HG02642 (cell line): Measurements from ENCODE around the gene TSHZ3.

Source experiments
- ATAC-seq: cut with Tn5 transposase; IDR thresholded peaks from one replicate; pipeline ENCODE4 v1.9.1; 2021; ENCODE audit warnings: mild to moderate bottlenecking; ENCODE audit not compliant: unreplicated experiment, poor library complexity

The TSHZ3 gene

GRCh38 chr19:31269425-31270127 is 79.7 kb downstream of the TSHZ3 start:
- no peak for ATAC-seq

- no peak for ATAC-seq
Measured at GRCh38 chr19:31268751-31269383, 80.4 kb downstream of the TSHZ3 start.

- ATAC-seq, result no peak
Measured at GRCh38 chr19:31266731-31267130, 82.5 kb downstream of the TSHZ3 start.

- no peak for ATAC-seq
Measured at GRCh38 chr19:31266196-31266595, 83.0 kb downstream of the TSHZ3 start.

GRCh38 chr19:31264041-31264778 is 85.0 kb downstream of the TSHZ3 start:
- ATAC-seq, result no peak

- ATAC-seq, result no peak
Measured at GRCh38 chr19:31263328-31263727, 85.9 kb downstream of the TSHZ3 start.

GRCh38 chr19:31262725-31263191 is 86.5 kb downstream of the TSHZ3 start:
- no peak for ATAC-seq

- ATAC-seq, result no peak
Measured at GRCh38 chr19:31261603-31262212, 87.5 kb downstream of the TSHZ3 start.

- no peak for ATAC-seq
Measured at GRCh38 chr19:31261019-31261602, 88.1 kb downstream of the TSHZ3 start.

- no peak for ATAC-seq
Measured at GRCh38 chr19:31260171-31260933, 88.9 kb downstream of the TSHZ3 start.

GRCh38 chr19:31258211-31259052 is 90.8 kb downstream of the TSHZ3 start:
- ATAC-seq, result no peak

GRCh38 chr19:31257426-31258130 is 91.7 kb downstream of the TSHZ3 start:
- ATAC-seq, result no peak

- ATAC-seq, result no peak
Measured at GRCh38 chr19:31257025-31257424, 92.2 kb downstream of the TSHZ3 start.

GRCh38 chr19:31256593-31256960 is 92.7 kb downstream of the TSHZ3 start:
- ATAC-seq, result no peak

GRCh38 chr19:31255831-31256592 is 93.2 kb downstream of the TSHZ3 start:
- ATAC-seq, result no peak

- ATAC-seq, result no peak
Measured at GRCh38 chr19:31255174-31255799, 93.9 kb downstream of the TSHZ3 start.

- ATAC-seq, result no peak
Measured at GRCh38 chr19:31254611-31255010, 94.6 kb downstream of the TSHZ3 start.
